Smooth muscle cell of trachea (primary cell): ENCODE measurements around the gene RTKN. TPM values are rescaled to one million over a fixed set of nuclear protein-coding genes. Genes with fewer than 3 reads are reported as not detected.

Source experiments
- total RNA-seq: library from RNA; depleted of rRNA; stranded (reverse); fragments of >200 nt; gene quantifications from 2 replicates; pipeline ENCODE4 v1.2.1, GENCODE V29; 2014

RTKN gene
- total RNA-seq: 22.3 and 24.0 TPM in 2 replicates

DNA sequence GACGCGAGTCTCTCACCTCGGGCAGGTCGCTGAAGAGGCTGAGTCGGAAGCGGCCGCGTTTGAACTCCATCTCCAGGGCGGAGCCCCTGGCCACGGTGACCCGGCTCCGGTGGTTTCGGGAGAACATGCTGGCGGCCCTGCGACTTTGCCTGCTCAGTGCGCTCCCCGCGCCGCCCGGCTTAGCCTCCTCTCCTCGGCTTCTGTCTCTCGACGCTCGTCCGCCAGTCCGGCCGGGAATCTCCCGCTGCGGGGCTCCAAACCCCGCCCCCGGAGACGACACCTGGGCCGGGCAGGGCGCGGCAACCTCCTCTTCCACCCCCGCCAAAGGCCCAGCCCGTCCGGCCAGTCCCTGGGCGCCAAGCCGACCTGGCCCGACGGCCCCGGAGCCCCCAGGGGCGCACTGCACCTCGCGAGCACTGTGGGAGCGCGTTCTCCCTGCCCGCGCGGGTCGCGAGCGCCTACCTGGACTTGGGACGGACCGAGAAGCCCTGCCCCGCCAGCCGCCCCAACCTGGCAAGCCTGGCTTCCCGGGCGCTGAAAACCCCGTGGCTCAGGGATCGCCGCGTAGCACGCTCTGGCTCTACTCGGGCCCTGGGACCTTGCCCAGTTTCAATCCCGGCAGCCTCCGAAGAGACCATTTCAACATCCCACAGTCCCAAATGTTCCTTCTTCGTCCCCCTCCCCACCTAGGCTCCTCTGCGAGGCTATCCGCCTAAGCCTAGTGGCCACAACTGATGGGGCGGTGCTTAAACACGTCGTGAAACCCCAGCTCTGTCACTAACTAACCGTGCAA is at the start of gene RTKN:
TSS of gene RTKN (minus strand) at position 248 of the 793 bp plus-strand sequence. CDS start at position 127, 121 bp downstream.

GRCh38 chr2:74482801-74483674 is 41.3 kb upstream of the RTKN start, which contains the start of the genes CCDC142 and TTC31:
Gene CCDC142, minus strand, starts transcription at chr2:74482998. Its CDS starts 161 bp downstream, at chr2:74482837.
Gene TTC31, plus strand, starts transcription at chr2:74483081. Its CDS starts 15 bp downstream, at chr2:74483096.

DNA sequence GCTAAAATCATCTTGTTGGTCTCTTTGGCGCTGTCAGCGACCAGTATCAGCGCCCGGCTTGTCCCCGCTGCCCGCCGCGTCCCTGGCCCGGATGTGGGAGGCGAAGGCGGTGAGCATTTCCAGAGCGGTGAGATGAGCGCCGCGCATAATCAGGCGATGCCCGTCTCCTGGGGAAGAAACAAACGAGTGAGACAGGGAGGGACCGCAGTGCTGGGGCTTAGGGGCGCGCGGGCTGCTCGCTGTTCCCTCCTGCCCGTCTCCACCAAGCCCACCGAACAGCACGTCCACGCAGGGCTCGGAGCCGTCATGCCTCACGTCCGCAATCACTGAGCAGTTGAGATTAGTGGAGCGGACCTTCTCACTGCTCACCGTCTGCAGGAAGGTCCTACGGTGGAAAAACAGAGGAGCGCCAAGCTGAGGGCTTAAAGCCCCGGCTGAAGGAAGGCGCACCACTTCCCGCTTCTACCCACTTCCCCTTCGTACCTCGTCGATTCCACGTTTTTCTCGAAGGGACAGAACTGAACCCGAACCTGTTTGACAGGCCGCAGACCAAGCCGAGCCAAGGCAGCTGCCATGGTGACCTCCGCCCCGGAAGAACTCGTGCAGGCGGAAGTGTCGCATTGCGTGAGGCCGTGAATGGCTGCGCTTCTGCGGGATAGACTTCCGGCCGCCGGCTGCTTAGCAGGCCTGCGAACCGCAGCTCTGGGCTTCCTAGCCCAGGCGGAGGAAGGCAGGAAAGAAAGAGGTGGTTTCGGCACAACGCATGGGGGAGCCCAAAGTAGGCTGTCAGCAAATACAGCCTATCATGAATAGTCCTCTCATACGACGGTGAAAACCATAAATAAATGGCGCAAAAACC is 30.6 kb upstream of the RTKN start, which contains the start of gene MRPL53:
TSS of gene MRPL53 (minus strand) at position 595 of the 859 bp plus-strand sequence. CDS start at position 575, 20 bp downstream.

GRCh38 chr2:74458132-74458937 is 16.6 kb upstream of the RTKN start, which contains the start of gene WBP1:
Gene WBP1, plus strand, starts transcription at chr2:74458438. Its CDS starts 165 bp downstream, at chr2:74458603.

GRCh38 chr2:74454654-74455511 is 13.1 kb upstream of the RTKN start, which contains the start of gene INO80B:
Gene INO80B, plus strand, starts transcription at chr2:74455087. Its CDS starts 30 bp downstream, at chr2:74455117.

DNA sequence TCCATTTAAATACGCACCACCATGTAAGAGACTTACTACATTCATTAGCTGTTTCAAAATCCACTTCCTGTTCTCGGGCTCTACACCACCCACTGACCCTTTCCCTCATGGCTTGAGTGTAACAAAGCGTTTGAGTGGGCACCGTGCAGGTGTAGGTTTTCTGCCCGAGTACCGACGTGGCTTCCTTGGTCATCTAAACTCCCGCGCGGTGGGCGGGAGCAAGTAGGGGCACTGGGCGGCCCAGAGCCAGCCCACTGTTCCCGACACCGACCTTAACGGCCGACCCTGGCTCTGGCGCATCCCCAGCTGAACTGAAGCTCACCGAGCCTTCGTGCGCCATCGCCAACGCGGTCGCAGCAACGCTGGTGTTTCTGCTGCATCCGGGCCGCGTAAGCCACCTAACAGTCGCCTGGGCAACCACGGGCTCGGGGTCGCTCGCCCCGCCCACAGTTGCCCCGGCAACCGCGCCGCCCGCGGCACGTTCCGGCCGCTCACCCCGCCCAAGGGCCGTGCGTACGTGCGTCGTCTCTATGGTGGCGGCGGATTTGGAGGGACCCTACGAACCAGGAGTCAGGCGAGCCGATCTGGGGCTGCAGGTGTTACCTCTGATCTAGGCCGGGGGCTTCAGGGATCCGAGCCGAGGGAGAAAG is 20.4 kb downstream of the RTKN start, which contains the start of the genes C2orf81 and WDR54:
TSS of gene C2orf81 (minus strand) at position 399 of the 650 bp plus-strand sequence. CDS start at position 340, 59 bp downstream.
TSS of gene WDR54 (plus strand) at position 510 of the 650 bp plus-strand sequence. CDS start 424 bp downstream, outside the sequence.

DNA sequence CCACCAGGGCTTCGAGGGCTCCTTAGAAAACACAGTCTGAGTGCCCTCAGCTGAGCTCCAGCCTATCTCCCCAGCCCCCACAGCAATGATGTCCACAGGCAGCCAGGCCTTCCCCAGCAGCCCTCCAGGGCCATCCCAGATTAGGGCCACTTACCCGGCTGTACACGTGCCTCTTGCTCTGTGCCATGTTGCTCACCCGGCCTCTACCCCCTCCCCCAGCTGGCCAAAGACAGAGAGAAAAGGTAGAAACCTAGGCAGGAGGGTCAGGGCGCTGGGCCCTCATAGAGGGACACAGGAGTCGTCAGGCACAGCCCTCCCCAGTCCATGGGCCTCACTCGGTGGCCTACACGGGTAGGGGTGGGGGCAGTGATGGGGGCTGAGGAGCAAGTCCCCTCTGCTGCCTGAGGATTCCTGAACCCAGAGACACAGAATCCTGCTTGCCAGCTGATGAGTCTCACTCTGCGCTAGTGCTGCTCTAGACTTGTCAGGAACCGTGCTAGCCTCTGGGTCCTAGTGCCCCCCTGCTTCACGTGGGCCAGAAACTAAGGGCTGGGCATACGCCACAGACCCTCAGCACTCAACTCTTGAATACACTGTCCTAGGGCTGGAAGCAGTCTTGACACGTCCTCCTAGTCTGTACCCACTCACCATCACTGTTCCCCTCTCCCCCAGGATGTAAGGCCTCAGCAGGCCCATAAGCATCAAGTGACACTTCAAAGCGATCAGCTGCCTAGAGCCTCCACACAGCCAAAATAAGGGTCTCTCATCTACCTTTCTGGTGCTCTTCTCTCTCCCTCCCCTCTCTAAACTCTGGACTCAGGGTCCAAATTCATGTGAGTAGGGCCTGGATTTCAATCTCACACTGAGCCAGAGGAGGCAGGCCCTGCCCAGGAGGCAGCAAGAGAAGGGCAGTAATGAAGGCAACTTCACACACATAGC is 61.6 kb downstream of the RTKN start, which contains the start of gene DCTN1:
TSS of gene DCTN1 (minus strand) at position 461 of the 939 bp plus-strand sequence. CDS start at position 187, 274 bp downstream.

Other genes starting within 250 kb of the RTKN start
- gene MTHFD2, start 243.3 kb downstream of the RTKN start, total RNA-seq: 65.9 and 155 TPM in 2 replicates
- gene SLC4A5, start 98.5 kb downstream of the RTKN start, total RNA-seq: under 0.01 and 0.44 TPM in 2 replicates
- gene DCTN1, start 61.6 kb downstream of the RTKN start, total RNA-seq: 200 and 311 TPM in 2 replicates
- gene C2orf81, start 20.3 kb downstream of the RTKN start, total RNA-seq: 1.5 and 2.0 TPM in 2 replicates
- gene WDR54, start 20.2 kb downstream of the RTKN start, total RNA-seq: 36.4 and 95.7 TPM in 2 replicates
- gene INO80B, start 13.2 kb upstream of the RTKN start, total RNA-seq: 14.1 and 16.0 TPM in 2 replicates
- 36.4 and 87.2 TPM in 2 replicates for gene WBP1, start 16.5 kb upstream of the RTKN start, total RNA-seq
- gene MOGS, start 23.4 kb upstream of the RTKN start, total RNA-seq: 62.1 and 68.0 TPM in 2 replicates
- gene MRPL53, start 30.7 kb upstream of the RTKN start, total RNA-seq: 47.3 and 48.0 TPM in 2 replicates
- 25.9 and 27.6 TPM in 2 replicates for gene CCDC142, start 41.1 kb upstream of the RTKN start, total RNA-seq
- gene TTC31, start 41.1 kb upstream of the RTKN start, total RNA-seq: 11.6 and 19.6 TPM in 2 replicates
- gene LBX2, start 57.7 kb upstream of the RTKN start, total RNA-seq: 3.1 and 6.3 TPM in 2 replicates
- gene PCGF1, start 65.8 kb upstream of the RTKN start, total RNA-seq: 21.2 and 25.5 TPM in 2 replicates
- 0.58 and 0.83 TPM in 2 replicates for gene TLX2, start 72.5 kb upstream of the RTKN start, total RNA-seq
- under 0.01 and 0.29 TPM in 2 replicates for gene DQX1, start 84.3 kb upstream of the RTKN start, total RNA-seq
- 57.6 and 90.3 TPM in 2 replicates for gene AUP1, start 87.8 kb upstream of the RTKN start, total RNA-seq
- 38.1 and 50.4 TPM in 2 replicates for gene HTRA2, start 88.0 kb upstream of the RTKN start, total RNA-seq
- 27.3 and 53.9 TPM in 2 replicates for gene LOXL3, start 112.0 kb upstream of the RTKN start, total RNA-seq
- 27.3 and 50.4 TPM in 2 replicates for gene DOK1, start 112.8 kb upstream of the RTKN start, total RNA-seq
- gene M1AP, start 206.4 kb upstream of the RTKN start, total RNA-seq: not detected in 2 replicates
- gene SEMA4F, start 212.3 kb upstream of the RTKN start, total RNA-seq: 10.2 and 18.4 TPM in 2 replicates